Fibroblast of lung (primary cell): Measurements from ENCODE around the gene MTURN. TPM values are rescaled to one million over a fixed set of nuclear protein-coding genes. Genes with fewer than 3 reads are reported as not detected.

Source experiments
- DNase-seq, 2 donors: peaks; one replicate each; pipeline versions ENCODE4 v3.0.0 to v3.0.0-alpha.2; 2010; ENCODE audit warnings: low read depth in 2 of 2
- H2AFZ ChIP-seq: 2 replicates; pipeline ENCODE4 v1.5.1; 2012; ENCODE audit warnings: low read length, control low read depth, inconsistent platforms
- H3K27ac ChIP-seq: 2 replicates; pipeline ENCODE4 v1.5.1; 2011; ENCODE audit warnings: low read length, control low read depth; ENCODE audit not compliant: insufficient read depth
- H3K27me3 ChIP-seq: 2 replicates; pipeline ENCODE4 v1.5.1; 2011; ENCODE audit warnings: mild to moderate bottlenecking, low read length; ENCODE audit not compliant: control insufficient read depth, insufficient read depth
- H3K36me3 ChIP-seq: 2 replicates; pipeline ENCODE4 v1.5.1; 2011; ENCODE audit warnings: low read length; ENCODE audit not compliant: control insufficient read depth, insufficient read depth
- H3K4me1 ChIP-seq: 2 replicates; pipeline ENCODE4 v1.5.1; 2011; ENCODE audit warnings: low read length; ENCODE audit not compliant: control insufficient read depth, insufficient read depth; ENCODE audit errors: extremely low read depth
- H3K4me2 ChIP-seq: 2 replicates; pipeline ENCODE4 v1.5.1; 2011; ENCODE audit warnings: low read length, control low read depth; ENCODE audit not compliant: insufficient read depth; ENCODE audit errors: extremely low read depth
- H3K4me3 ChIP-seq, 4 experiments: fragments of 200-600 bp in 1 of 4; sonication (generic) in 1 of 4; replicated peaks in 1 of 4; 2 replicates each; pipeline ENCODE4 v1.5.1; 2011 to 2016; ENCODE audit warnings: low read length in 4 of 4, low read depth in 3 of 4, mild to moderate bottlenecking in 3 of 4, control low read depth in 2 of 4, inconsistent platforms in 1 of 4, mixed read lengths in 1 of 4; ENCODE audit not compliant: insufficient read depth in 1 of 4; ENCODE audit errors: control extremely low read depth in 1 of 4
- H3K79me2 ChIP-seq: 2 replicates; pipeline ENCODE4 v1.5.1; 2012; ENCODE audit warnings: mild to moderate bottlenecking, low read length, inconsistent platforms; ENCODE audit not compliant: control insufficient read depth, insufficient read depth
- H3K9ac ChIP-seq: 2 replicates; pipeline ENCODE4 v1.5.1; 2011; ENCODE audit warnings: mild to moderate bottlenecking, low read length, control low read depth; ENCODE audit not compliant: insufficient read depth
- H3K9me3 ChIP-seq: 2 replicates; pipeline ENCODE4 v1.5.1; 2012; ENCODE audit warnings: low read depth, low read length; ENCODE audit not compliant: control insufficient read depth, insufficient read depth
- H4K20me1 ChIP-seq: 2 replicates; pipeline ENCODE4 v1.5.1; 2011; ENCODE audit warnings: low read length; ENCODE audit not compliant: control insufficient read depth, insufficient read depth; ENCODE audit errors: extremely low read depth
- CTCF ChIP-seq, 2 donors: IDR thresholded peaks in 1 of 2; conservative IDR thresholded peaks in 1 of 2; 1 replicate in 1 of 2; 2 replicates in 1 of 2; pipeline ENCODE4 v1.5.1; 2011 to 2012; ENCODE audit warnings: low read length in 2 of 2, control low read depth in 1 of 2, inconsistent platforms in 1 of 2, low read depth in 1 of 2, mild to moderate bottlenecking in 1 of 2
- EZH2 ChIP-seq: IDR thresholded peaks from 2 replicates; pipeline ENCODE4 v1.5.1; 2012; ENCODE audit warnings: low read length, control low read depth, mild to moderate bottlenecking; ENCODE audit errors: missing control alignments
- polyA plus RNA-seq, 2 donors: library from polyadenylated mRNA; depleted of rRNA in 1 of 2; stranded (reverse) in 1 of 2; unstranded in 1 of 2; fragments of >200 nt; gene quantifications; 2 replicates each; pipeline ENCODE4 v1.2.1, GENCODE V29; 2011 to 2012; ENCODE audit warnings: missing spikeins in 1 of 2
- total RNA-seq: library from RNA; depleted of rRNA; stranded (reverse); fragments of >200 nt; gene quantifications from 2 replicates; pipeline ENCODE4 v1.2.1, GENCODE V29; 2014

The MTURN gene
- total and polyA plus RNA-seq, 2 donors (not counting 1 experiment from before 2014, with no cell fraction given): 7.1 to 12.9 TPM

- Histone ChIP-seq H3K4me3 (no peak overlapping the region), H3K79me2 (no peaks in the 10 kb centered on the region), H3K9me3 (no peaks in the 10 kb centered on the region), H3K27me3 (no peaks in the 10 kb centered on the region), H2AFZ (no peak overlapping the region), H3K27ac (no peak overlapping the region), H3K9ac (no peak overlapping the region), H3K4me1 (no peaks in the 10 kb centered on the region), H3K4me2 (no peak overlapping the region), H4K20me1 (no peaks in the 10 kb centered on the region), H3K36me3 (no peaks in the 10 kb centered on the region)
- DNase-seq: no peak
- TF ChIP-seq EZH2: no peak
- TF ChIP-seq CTCF (conservative IDR thresholded peaks at IDR 0.05 in 1 of 2, IDR thresholded peaks at IDR 0.05 in 1 of 2; ENCODE audit: low read depth in 1 of 2, low read length in 2 of 2): no peak
These were observed 32.5 kb upstream of the MTURN start for GRCh38 chr7:30102281-30102680.

GRCh38 chr7:30104157-30104556 lies 30.6 kb upstream of the MTURN start:
- TF ChIP-seq CTCF (conservative IDR thresholded peaks at IDR 0.05 in 1 of 2, IDR thresholded peaks at IDR 0.05 in 1 of 2; ENCODE audit: low read depth in 1 of 2, low read length in 2 of 2) (no peak), EZH2 (no peak)
- no peaks in the 10 kb centered on the region for H3K79me2 ChIP-seq
- no peaks in the 10 kb centered on the region for H4K20me1 ChIP-seq
- no peak for DNase-seq
- H3K36me3 ChIP-seq: no peaks in the 10 kb centered on the region
- no peak overlapping the region for H3K4me2 ChIP-seq
- no peaks in the 10 kb centered on the region for H3K4me1 ChIP-seq
- no peak overlapping the region for H2AFZ ChIP-seq
- H3K9me3 ChIP-seq: no peaks in the 10 kb centered on the region
- H3K27me3 ChIP-seq: no peaks in the 10 kb centered on the region
- no peak overlapping the region for H3K27ac ChIP-seq
- no peak overlapping the region for H3K4me3 ChIP-seq
- no peak overlapping the region for H3K9ac ChIP-seq

- Histone ChIP-seq H3K27me3 (no peaks in the 10 kb centered on the region), H3K79me2 (no peaks in the 10 kb centered on the region), H3K9me3 (peaks cover 2% of the 10 kb centered on the region), H2AFZ (no peak overlapping the region), H4K20me1 (no peaks in the 10 kb centered on the region), H3K4me3 (no peak overlapping the region), H3K36me3 (no peaks in the 10 kb centered on the region), H3K4me2 (no peak overlapping the region), H3K27ac (no peak overlapping the region), H3K9ac (no peak overlapping the region), H3K4me1 (no peaks in the 10 kb centered on the region)
- DNase-seq: no peak
- TF ChIP-seq EZH2: no peak
- no peak for TF ChIP-seq CTCF (conservative IDR thresholded peaks at IDR 0.05 in 1 of 2, IDR thresholded peaks at IDR 0.05 in 1 of 2; ENCODE audit: low read depth in 1 of 2, low read length in 2 of 2)
These were observed 22.6 kb upstream of the MTURN start for GRCh38 chr7:30112103-30112713.
